ENCODE results near the gene PHLDA2. TPM values are rescaled to one million over a fixed set of nuclear protein-coding genes. Genes with fewer than 3 reads are reported as not detected.

PHLDA2 gene
- total and polyA plus RNA-seq, 2 donors (not counting 3 experiments of a cell fraction or from before 2014, with no cell fraction given) = 38.5 to 44.5 TPM

GRCh38 chr11:2899080-2899783, 30.0 kb downstream of the PHLDA2 start:
- Histone ChIP-seq H3K36me3 (ENCODE audit: control insufficient read depth in 2 of 2, extremely low read depth in 1 of 2, insufficient read depth in 2 of 2, low read length in 2 of 2) (no peaks in the 10 kb centered on the region), H3K4me1 (ENCODE audit: control insufficient read depth, extremely low read depth, insufficient read depth, low read length) (peaks cover 26% of the 10 kb centered on the region), H3K27me3 (ENCODE audit: control insufficient read depth in 2 of 2, insufficient read depth in 2 of 2, low read length in 2 of 2) (peaks cover 0 to 2% of the 10 kb centered on the region in 2 experiments), H3K27ac (ENCODE audit: insufficient read depth, low read depth, low read length) (peak overlapping the region; percentile 72), H3K9ac (replicated peaks; ENCODE audit: extremely low read depth, insufficient read depth, low read length) (peak overlapping the region; percentile 22), H3K4me3 (replicated peaks in 1 of 3; ENCODE audit: insufficient read depth in 1 of 3, low read depth in 1 of 3, low read length in 3 of 3) (no peak overlapping the region), H3K9me3 (replicated peaks; ENCODE audit: control insufficient read depth, insufficient read depth, low read length) (no peaks in the 10 kb centered on the region), H2AFZ (ENCODE audit: low read depth, low read length) (peak overlapping the region; percentile 29), H3K9me1 (replicated peaks; ENCODE audit: control insufficient read depth, extremely low read depth, insufficient read depth, low read length) (no peaks in the 10 kb centered on the region), H4K20me1 (replicated peaks; ENCODE audit: control insufficient read depth, extremely low read depth, insufficient read depth, low read length) (no peaks in the 10 kb centered on the region), H3K79me2 (ENCODE audit: control insufficient read depth, insufficient read depth, low read length) (no peaks in the 10 kb centered on the region), H3K4me2 (ENCODE audit: insufficient read depth, low read length) (no peak overlapping the region)
- POLR2A ChIA-PET = interaction anchor here (0.7 to 1.7 kb wide), 3 partner anchors 30 to 1922 kb away, joined by 3 to 11 read pairs (median 4); partner anchors contain the start of gene PHLDA2
- FAIRE-seq (no peak), DNase-seq (ENCODE audit: low read depth, low spot score) (peak; percentile 22)
- dilution Hi-C loops (cut with MboI; ENCODE audit: extremely low pct_ligation_motif_present, low sequenced_read_pairs) (no loop called here), intact Hi-C loops (cut with micrococcal nuclease) (no loop called here)
- TF ChIP-seq GATA2 (IDR thresholded peaks at IDR 0.05; ENCODE audit: insufficient read depth, insufficient read length, low read depth, low read length) = no peak
- TF ChIP-seq MYC (IDR thresholded peaks at IDR 0.05; ENCODE audit: low read depth, low read length) = no peak
- TF ChIP-seq CTCF (IDR thresholded peaks at IDR 0.05; ENCODE audit: extremely low read depth in 1 of 2, insufficient read depth in 1 of 2, low read depth in 1 of 2, low read length in 2 of 2) = no peak
- no peak for TF ChIP-seq POLR2AphosphoS5 (IDR thresholded peaks at IDR 0.05; ENCODE audit: insufficient read depth, low read depth, low read length)
- no peak for TF ChIP-seq EZH2 (IDR thresholded peaks at IDR 0.05; ENCODE audit: borderline replicate concordance, low read depth, low read length, severe bottlenecking)
- no peak for TF ChIP-seq FOS (IDR thresholded peaks at IDR 0.05; ENCODE audit: borderline replicate concordance, insufficient read depth, low read length)
- no peak for TF ChIP-seq JUN (IDR thresholded peaks at IDR 0.05; ENCODE audit: borderline replicate concordance, insufficient read depth, insufficient read length, low read depth)
- TF ChIP-seq, protein P1, sequence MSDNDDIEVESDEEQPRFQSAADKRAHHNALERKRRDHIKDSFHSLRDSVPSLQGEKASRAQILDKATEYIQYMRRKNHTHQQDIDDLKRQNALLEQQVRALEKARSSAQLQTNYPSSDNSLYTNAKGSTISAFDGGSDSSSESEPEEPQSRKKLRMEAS (IDR thresholded peaks at IDR 0.05; ENCODE audit: insufficient read depth, insufficient read length) = no peak
- TF ChIP-seq POLR2A (IDR thresholded peaks at IDR 0.05; ENCODE audit: low read depth, low read length) = no peak
- CTCF ChIA-PET = interaction anchor here (0.8 to 1.8 kb wide), 4 partner anchors 11 to 367 kb away, joined by 3 to 12 read pairs (median 6); no protein-coding TSS in a partner anchor
- BruUV-seq (replicated peaks) = no TSS peak

Measured in endothelial cell of umbilical vein (primary cell).